Measurements from ENCODE around the gene RBMS3.

RBMS3 gene

GRCh38 chr3:29590461-29590860 lies 309.6 kb downstream of the RBMS3 start:
- DNase-seq = no peak

DNA sequence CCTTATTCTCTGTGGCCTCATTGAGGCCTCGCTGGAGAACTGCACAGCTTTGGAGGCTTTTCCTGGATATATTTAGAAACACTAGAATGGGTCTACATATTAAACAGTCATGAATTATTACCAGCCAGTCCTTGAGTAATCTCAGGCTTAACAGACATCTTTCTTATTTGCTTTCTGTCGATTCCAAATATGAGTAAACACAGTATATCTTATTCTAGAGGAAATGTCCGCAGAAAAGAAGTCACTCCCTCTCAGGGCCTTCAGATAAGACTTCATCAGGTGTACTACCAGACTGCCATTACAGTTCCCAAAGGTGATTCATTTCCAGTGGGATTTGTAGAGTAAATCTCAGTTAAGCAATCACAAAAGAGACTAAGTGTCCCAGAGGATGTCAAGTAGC lies 310.7 kb downstream of the RBMS3 start:
- no peak for DNase-seq

DNA sequence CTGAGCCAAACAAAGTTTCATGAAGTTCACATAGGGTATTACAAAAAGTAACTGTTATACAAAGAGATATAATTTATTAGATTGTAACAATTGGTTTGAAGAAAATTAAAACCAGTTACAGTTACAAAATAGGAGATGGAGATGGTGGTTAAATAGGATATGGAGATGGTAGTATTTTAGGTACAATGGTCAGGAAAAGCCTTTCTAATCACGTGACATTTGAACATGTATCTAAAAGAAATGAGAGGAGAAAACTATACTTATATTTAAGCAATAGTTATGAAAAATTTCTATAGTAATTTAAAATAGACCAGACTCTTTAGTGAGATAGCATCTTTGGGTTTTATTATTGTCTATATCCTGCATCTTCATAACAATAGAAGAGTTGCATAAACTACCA lies 312.9 kb downstream of the RBMS3 start:
- no peak for DNase-seq

DNA sequence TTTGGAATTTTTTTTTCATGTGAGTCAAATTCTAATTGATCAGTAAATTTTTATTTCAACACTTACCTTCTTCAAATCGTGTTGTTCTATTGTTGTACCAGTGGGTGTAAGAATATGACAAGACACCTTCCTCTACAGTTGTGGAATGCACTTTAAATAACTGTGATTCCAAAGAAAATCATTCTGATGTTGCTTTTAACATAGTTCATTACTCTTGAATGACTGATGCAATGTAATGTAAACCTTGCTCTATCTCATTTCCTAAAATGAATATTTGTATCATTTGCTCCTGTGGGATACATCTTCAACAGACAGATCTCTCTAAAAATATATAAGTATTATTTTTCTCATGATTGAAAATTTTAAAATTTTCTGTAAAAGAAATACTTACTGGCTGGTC lies 313.4 kb downstream of the RBMS3 start:
- DNase-seq = no peak

DNA sequence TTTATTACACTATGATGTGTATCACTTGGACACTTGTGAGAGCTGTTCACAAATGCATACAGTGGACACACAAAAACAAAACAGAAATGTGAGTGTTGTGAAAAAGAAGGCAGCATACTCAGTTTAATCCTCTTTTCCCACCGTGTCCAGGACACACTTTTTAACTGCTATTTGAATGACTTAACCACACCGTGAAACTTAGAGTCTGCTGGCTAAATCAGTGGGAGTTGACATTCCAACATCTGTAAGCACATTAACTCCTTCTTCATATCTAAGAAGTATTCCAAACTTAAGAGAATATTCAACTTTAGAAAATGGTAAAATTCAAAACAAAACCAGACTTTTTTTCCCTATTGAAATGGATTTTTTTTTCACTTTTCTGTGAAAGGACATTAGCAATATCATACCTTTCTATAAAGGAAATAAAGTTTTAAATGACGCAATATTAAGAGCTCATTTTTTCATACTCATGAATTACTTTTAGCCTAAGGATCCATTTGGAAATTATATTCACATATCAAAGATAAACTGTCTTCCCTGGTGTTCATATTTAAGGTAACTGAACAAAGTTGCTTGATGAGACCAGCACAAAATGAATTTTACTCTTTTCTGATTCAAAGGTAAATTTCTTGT lies 316.6 kb downstream of the RBMS3 start:
- no peak for DNase-seq

- no peak for DNase-seq
These were observed 321.2 kb downstream of the RBMS3 start for GRCh38 chr3:29601861-29602585.

DNA sequence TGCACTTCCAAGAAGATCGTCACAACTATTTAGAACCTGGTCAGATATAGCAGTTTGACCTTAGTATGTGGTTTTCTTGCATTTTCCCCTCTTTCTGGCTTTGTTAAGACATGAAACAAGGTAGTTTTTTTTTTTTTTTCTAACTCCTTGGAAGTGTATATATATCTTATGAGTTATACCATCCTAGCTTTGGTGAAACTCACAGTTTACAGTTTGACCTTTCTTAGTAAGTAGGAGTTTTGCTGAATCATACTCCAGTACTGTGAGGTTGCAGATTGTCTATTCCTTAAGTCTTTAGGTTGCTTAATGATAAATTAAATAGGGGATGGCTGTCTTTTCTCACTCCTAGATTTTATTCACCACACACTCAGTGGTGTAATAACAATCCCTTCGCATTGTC lies 325.0 kb downstream of the RBMS3 start:
- DNase-seq = no peak

GRCh38 chr3:29606416-29606815 lies 325.5 kb downstream of the RBMS3 start:
- no peak for DNase-seq

- no peak for DNase-seq
These were observed 327.8 kb downstream of the RBMS3 start for GRCh38 chr3:29608414-29609327.

DNA sequence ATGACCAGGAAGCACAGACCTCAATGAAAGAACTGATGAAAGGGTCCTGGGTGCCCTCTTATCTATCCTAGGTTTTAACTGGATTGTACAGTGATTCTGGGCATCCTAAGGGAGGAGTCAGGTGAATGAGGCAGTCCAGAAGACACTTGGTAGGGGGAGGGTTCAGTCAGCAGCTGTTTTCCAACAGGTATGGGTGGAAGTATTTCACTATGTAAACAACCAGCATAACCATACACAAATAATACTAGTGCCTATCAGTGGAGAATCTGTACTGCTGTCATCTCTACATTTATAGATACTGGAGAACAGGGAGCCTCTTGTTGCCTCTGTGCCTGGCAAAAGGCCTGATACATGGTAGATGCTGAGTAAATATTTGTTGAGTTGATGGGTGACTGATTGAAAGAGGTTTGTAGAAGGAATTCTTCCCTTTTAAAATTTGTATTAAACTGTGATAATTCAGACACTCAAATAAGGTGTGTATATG lies 328.5 kb downstream of the RBMS3 start:
- DNase-seq = no peak

DNA sequence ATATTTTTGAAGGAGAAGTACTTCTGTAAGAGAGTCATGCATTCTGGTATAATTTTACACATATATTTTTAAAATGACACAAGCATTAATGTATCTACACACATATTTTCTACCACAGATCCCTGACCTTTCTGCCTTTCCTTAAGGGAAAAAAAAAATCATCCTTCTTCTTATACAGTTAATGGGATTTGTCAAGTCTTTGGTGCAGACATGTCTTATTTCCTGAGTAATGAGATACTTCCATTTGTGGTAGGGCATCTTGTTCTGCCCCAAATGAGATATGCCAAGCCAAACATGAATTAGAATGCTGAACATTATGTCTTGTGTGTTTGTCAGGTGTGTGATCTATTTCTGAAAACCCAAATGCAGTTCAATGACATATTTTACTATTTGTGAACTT lies 329.9 kb downstream of the RBMS3 start:
- DNase-seq = no peak

DNA sequence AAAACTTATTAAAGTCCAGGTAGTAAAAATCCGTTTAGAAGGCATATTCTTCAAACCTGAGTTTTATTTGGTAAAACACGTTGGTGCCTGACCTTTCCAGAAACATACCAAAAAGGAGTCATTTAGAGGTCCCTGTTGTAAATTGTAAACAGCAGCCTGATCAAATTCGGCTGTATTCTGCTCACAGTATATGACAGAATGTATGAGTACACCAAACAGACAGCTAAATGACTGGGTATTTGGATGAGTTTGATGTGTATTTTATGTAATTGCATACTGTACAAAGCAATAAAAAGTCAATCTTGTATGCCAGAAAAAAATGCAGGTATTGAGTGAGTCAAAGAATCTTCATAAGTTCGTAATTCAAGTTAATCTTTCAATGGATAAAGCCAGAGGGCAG lies 330.4 kb downstream of the RBMS3 start:
- DNase-seq = no peak

DNA sequence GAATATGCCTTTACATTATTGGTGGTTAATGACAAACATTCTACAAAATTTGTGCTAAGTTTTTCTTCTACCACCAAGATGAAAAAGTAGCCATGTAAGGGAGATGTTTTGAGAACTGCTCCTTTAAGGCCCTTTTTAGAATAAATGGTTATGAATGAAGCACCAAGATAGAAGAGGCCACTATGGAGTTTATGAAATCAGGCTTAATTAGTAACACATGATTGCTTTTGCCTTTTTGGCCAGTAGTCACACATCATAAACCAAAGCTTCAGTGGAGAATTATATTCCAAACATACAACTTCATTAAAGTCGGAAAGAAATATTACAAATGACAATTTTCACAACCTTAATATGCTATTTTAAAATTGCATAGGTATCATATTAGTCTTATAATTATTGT lies 331.7 kb downstream of the RBMS3 start:
- no peak for DNase-seq

DNA sequence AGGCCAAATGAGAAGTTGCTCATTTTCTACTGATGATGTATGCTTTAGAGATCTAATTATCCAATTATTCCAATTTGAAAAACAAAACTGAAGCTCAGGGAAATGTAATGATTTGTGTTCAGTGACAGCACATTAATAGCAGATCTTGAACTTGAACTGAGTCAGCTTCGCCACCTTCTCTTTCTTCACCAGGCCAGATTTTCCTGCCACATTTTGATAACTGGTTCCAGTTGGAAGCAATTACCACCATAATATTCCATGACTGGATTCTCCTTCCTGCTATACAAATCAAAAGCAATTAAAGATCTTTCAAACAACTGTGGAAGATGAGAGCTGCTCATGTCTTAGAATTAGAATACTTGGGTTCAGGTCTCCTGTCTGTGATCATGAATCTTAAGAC lies 334.1 kb downstream of the RBMS3 start:
- DNase-seq = no peak

DNA sequence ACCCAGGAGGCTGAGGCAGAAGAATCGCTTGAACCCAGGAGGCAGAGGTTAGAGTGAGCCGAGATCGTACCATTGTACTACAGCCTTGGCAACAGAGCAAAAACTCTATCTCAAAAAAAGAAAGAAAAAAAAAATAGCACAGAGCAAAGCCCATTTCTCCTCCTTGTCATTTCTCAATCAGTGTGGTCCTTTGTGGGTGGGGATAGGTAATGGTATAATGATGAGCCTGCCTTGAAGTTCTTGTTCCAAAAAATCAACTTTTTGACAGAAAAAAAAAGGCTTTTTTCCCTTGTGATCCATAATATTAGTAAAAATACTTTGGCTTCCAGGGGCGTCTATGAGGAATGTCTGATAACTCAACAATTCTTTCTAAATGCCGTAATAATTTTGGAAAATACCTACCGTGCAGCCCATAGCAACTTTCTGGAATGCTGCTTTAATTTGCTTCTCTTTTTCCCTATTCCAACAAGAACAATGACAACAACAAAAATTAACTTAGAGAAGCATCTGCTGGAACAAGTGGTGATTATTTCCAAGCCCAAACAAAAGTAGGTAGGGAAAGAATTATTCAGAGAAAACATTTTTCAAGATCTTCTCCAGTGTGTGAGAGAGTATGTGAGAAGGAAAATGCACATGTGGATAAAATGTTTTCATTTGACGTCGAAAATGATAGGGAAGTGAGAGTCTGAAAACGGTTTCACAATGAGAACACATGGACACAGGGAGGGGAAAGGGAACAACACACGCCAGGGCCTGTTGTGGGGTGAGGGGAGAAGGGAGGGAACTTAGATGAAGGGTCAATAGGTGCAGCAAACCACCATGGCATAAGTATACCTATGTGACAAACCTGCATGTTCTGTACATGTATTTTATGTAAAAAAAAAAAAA lies 337.8 kb downstream of the RBMS3 start:
- no peak for DNase-seq

DNA sequence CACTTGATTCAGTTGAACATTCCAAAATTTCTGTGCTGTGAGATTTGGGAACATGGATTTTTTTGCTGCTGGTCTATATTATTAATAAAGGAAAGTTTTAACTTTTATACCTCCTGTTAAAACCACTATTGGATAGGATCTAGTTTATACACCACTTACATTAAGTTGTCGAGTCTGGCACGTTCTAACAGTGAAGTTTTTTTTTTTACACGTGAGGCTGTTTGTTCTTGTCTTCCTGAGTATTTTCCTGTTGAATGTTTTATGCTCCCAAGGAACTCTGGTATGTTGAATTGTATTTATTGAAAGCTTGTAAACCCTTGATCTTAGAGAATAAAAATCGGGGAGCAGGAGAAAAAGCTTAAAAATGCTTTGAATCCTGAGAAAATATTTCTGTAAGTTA lies 338.8 kb downstream of the RBMS3 start:
- DNase-seq = no peak

- no peak for DNase-seq
These were observed 346.6 kb downstream of the RBMS3 start for GRCh38 chr3:29627136-29628117.

- DNase-seq = no peak
These were observed 347.9 kb downstream of the RBMS3 start for GRCh38 chr3:29628795-29629194.

DNA sequence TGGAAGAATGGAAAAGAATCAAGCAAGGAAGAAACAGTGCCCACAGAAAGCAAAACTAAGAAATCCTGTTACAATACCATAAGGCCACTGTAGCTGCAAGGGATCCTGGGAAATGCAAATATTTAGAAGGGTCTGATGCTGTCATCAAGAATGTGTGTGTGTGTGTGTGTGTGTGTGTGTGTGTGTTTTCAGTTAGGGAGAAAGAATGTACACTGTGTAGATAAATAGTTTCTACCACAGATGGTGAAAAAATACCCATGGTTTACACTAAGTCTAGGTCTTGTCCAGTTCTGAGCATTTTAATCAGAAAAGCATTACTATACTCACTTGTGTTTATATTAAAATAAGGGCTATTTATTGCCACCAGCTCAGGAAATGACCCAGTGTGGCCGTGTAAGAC lies 355.0 kb downstream of the RBMS3 start:
- no peak for DNase-seq

DNA sequence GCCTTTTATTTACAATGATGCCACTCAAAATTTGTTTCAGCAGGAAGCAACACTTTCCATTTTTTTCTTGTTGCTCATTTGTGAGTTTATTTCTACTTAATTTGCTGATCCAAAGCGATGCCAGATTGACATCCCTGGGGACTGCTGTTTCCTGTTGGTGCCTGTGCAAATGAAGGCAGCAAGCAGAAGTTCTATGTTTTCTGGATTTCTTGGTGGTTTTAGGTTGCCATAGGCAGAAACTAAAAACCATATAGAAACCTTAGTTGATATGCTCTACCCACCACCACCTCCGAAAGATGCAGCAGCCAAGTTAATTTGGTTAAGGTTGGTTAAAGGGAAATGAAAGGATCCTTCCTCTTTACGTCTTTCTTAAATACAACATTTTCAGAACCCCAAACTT lies 356.2 kb downstream of the RBMS3 start:
- no peak for DNase-seq

DNA sequence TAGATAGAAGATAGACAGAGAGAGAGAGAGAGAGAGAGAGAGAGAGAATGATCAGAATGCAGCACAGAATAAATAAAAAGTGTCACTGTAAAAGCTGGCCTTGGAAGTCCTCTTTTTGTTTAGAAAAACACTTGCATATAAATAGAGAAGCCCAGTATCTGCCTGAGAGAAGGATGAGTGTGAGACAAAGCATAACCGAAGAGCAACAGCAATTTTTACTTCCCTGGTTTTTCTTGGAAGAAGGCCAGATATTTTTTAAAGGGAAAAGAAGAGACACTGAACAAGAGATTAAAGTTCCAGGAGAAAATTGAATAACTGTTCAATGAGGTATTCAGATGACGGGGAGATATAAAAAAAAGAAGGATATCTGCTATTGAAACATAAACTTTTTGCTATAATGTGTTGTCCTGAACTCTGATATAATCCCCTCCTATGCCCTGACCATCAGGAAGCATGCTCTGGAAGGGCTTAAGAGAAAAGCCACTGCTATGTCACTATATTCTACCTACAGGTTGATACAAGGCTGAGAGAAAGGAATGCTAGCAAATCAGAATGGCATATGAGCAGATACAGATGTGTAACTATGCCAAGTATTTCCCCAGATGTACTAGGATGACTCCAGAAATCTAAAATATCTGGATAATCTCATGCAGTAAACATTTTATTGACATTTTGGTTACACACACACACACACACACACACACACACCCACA lies 358.9 kb downstream of the RBMS3 start:
- DNase-seq = no peak
